ENCODE measurements around the gene CHGA.

- TF ChIP-seq CEBPB (IDR thresholded peaks at IDR 0.05; ENCODE audit: low read depth, low read length) (no peak), EZH2 (IDR thresholded peaks at IDR 0.05; ENCODE audit: low read depth, low read length, severe bottlenecking) (no peak), JUN (IDR thresholded peaks at IDR 0.05; ENCODE audit: low read depth, low read length) (no peak), EP300 (IDR thresholded peaks at IDR 0.05; ENCODE audit: borderline replicate concordance in 1 of 2, low read depth in 2 of 2, low read length in 2 of 2) (no peak), RFX5 (IDR thresholded peaks at IDR 0.05; ENCODE audit: borderline replicate concordance, low read depth, low read length) (no peak), EGR1 (IDR thresholded peaks at IDR 0.05; ENCODE audit: borderline replicate concordance, low read depth, low read length) (no peak), TAF1 (IDR thresholded peaks at IDR 0.05; ENCODE audit: low read depth, low read length) (no peak), CREB1 (IDR thresholded peaks at IDR 0.05) (no peak), RAD21 (IDR thresholded peaks at IDR 0.05 in 1 of 2, conservative IDR thresholded peaks at IDR 0.05 in 1 of 2; ENCODE audit: low read depth in 2 of 2, low read length in 2 of 2) (no peak), JUND (IDR thresholded peaks at IDR 0.05; ENCODE audit: low read length) (no peak)
- TF ChIP-seq, protein P1, sequence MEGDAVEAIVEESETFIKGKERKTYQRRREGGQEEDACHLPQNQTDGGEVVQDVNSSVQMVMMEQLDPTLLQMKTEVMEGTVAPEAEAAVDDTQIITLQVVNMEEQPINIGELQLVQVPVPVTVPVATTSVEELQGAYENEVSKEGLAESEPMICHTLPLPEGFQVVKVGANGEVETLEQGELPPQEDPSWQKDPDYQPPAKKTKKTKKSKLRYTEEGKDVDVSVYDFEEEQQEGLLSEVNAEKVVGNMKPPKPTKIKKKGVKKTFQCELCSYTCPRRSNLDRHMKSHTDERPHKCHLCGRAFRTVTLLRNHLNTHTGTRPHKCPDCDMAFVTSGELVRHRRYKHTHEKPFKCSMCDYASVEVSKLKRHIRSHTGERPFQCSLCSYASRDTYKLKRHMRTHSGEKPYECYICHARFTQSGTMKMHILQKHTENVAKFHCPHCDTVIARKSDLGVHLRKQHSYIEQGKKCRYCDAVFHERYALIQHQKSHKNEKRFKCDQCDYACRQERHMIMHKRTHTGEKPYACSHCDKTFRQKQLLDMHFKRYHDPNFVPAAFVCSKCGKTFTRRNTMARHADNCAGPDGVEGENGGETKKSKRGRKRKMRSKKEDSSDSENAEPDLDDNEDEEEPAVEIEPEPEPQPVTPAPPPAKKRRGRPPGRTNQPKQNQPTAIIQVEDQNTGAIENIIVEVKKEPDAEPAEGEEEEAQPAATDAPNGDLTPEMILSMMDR (IDR thresholded peaks at IDR 0.05; ENCODE audit: control extremely low read depth in 1 of 3, insufficient read depth in 1 of 3, low read depth in 1 of 3, low read length in 3 of 3), result no peak
- TF ChIP-seq, protein P2, sequence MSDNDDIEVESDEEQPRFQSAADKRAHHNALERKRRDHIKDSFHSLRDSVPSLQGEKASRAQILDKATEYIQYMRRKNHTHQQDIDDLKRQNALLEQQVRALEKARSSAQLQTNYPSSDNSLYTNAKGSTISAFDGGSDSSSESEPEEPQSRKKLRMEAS (IDR thresholded peaks at IDR 0.05), result no peak
Measured at GRCh38 chr14:92953526-92953925, 30.6 kb downstream of the CHGA start.

Data from H1 (cell line).